DMS114 treated with DMSO at 0.1 percent for 48 hours (cell line): ENCODE measurements around the gene ALDH16A1.

ENCODE experiments used
- DNase-seq: peaks from one replicate; lab custom pipeline; 2025; ENCODE audit not compliant: unreplicated experiment; lab: John Stamatoyannopoulos, UW

Gene ALDH16A1

GRCh38 chr19:49507803-49508494 lies 54.9 kb downstream of the ALDH16A1 start:
- no peak for DNase-seq

GRCh38 chr19:49512970-49513745 lies 60.1 kb downstream of the ALDH16A1 start:
- DNase-seq, result no peak

DNA sequence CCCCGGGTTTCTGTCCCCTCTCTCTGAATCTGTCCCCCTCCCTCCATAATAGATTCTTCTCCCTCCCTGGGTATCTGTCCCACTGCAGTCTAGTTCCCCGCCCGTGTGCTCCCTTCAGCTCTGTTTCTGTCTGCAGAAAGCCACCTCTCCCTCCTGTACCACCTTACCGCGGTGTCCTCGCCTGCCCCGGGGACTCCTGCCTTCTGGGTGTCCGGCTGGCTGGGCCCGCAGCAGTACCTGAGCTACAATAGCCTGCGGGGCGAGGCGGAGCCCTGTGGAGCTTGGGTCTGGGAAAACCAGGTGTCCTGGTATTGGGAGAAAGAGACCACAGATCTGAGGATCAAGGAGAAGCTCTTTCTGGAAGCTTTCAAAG lies 60.7 kb downstream of the ALDH16A1 start:
- DNase-seq, result no peak

DNA sequence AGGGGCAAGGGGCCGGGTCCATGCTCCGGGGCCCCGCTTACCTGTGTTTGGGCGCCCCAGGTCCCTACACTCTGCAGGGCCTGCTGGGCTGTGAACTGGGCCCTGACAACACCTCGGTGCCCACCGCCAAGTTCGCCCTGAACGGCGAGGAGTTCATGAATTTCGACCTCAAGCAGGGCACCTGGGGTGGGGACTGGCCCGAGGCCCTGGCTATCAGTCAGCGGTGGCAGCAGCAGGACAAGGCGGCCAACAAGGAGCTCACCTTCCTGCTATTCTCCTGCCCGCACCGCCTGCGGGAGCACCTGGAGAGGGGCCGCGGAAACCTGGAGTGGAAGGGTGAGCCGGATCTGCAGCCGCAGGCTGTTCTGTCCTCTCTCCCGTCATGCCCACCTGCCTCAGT lies 61.1 kb downstream of the ALDH16A1 start:
- DNase-seq, result no peak

GRCh38 chr19:49515767-49516166 lies 62.7 kb downstream of the ALDH16A1 start:
- no peak for DNase-seq

DNA sequence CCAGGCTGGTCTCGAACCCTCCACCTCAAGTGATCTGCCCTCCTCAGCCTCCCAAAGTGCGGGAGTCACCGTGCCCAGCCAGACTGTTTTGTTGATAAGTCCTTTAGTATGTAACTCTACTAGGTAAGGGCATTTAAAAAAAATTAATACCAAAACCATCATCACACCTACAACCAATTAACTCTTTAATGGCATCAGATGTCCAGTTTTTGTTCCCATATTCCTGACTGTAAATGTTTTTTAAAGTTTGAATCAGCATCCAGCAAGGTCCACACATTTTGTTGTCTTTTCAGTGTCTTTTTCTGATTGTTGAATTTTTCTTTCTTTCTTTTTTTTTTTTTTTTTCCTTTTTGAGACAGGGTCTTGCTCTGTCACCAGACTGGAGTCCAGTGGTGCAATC lies 65.0 kb downstream of the ALDH16A1 start:
- no peak for DNase-seq
